GM21515 (cell line): Measurements from ENCODE around the gene ADGRE2.
"Not testable (repeated sequence)": the region's sequence is repeated elsewhere in the genome, so short reads cannot be mapped to it uniquely, and the experiment has no call there.

Source experiments
- ATAC-seq: cut with Tn5 transposase; IDR thresholded peaks from one replicate; pipeline ENCODE4 v1.9.1; 2021; ENCODE audit not compliant: unreplicated experiment

ADGRE2 gene

GRCh38 chr19:14778110-14778845 is at the start of gene ADGRE2:
TSS of gene ADGRE2 (minus strand) at chr19:14778560. CDS start at chr19:14776756, 1,804 bp downstream.
- ATAC-seq, result not testable (repeated sequence)

GRCh38 chr19:14826006-14826405 is 47.6 kb upstream of the ADGRE2 start:
- ATAC-seq, result no peak

GRCh38 chr19:14821937-14822336 is 43.6 kb upstream of the ADGRE2 start:
- no peak for ATAC-seq

GRCh38 chr19:14818588-14818987 is 40.2 kb upstream of the ADGRE2 start:
- ATAC-seq, result no peak

- no peak for ATAC-seq
These were observed 38.7 kb upstream of the ADGRE2 start for GRCh38 chr19:14817052-14817451.

GRCh38 chr19:14814982-14815652 is 36.8 kb upstream of the ADGRE2 start:
- no peak for ATAC-seq

GRCh38 chr19:14809272-14810057 is 31.1 kb upstream of the ADGRE2 start:
- no peak for ATAC-seq

- no peak for ATAC-seq
These were observed 26.4 kb upstream of the ADGRE2 start for GRCh38 chr19:14804765-14805164.

- no peak for ATAC-seq
These were observed 20.4 kb upstream of the ADGRE2 start for GRCh38 chr19:14798760-14799159.

- ATAC-seq, result no peak
These were observed 17.7 kb upstream of the ADGRE2 start for GRCh38 chr19:14796021-14796420.

GRCh38 chr19:14795078-14795721 is 16.8 kb upstream of the ADGRE2 start:
- ATAC-seq, result no peak

- not testable (repeated sequence) for ATAC-seq
These were observed 13.9 kb upstream of the ADGRE2 start for GRCh38 chr19:14792250-14792649.

- ATAC-seq, result no peak
These were observed 8.1 kb upstream of the ADGRE2 start for GRCh38 chr19:14786421-14786851.

GRCh38 chr19:14785102-14785793 is 6.9 kb upstream of the ADGRE2 start:
- ATAC-seq, result not testable (repeated sequence)

- ATAC-seq, result not testable (repeated sequence)
These were observed 6.4 kb upstream of the ADGRE2 start for GRCh38 chr19:14784730-14785101.

- not testable (repeated sequence) for ATAC-seq
These were observed 5.1 kb upstream of the ADGRE2 start for GRCh38 chr19:14783410-14783998.

GRCh38 chr19:14782626-14783409 is 4.5 kb upstream of the ADGRE2 start:
- no peak for ATAC-seq

- not testable (repeated sequence) for ATAC-seq
These were observed 3.6 kb upstream of the ADGRE2 start for GRCh38 chr19:14781713-14782536.
